Endothelial cell of umbilical vein (primary cell): ENCODE data around the gene HPS4. TPM values are rescaled to one million over a fixed set of nuclear protein-coding genes. Genes with fewer than 3 reads are reported as not detected.

ENCODE experiments used
- BruUV-seq: library from RNA; stranded (reverse); fragments of 400-500 nt; replicated peaks from 2 replicates; lab custom pipeline; 2021; lab: Mats Ljungman, UMichigan
- CTCF ChIA-PET: fragments of 300-600, 350-600 bp; sonication (Branson Sonifier 250); formaldehyde crosslinking; loops from one replicate; lab custom pipeline; 2021; ENCODE audit warnings: antibody characterized with exemption, inconsistent platforms; lab: Charles Lee
- POLR2A ChIA-PET: fragments of 300-600, 350-600 bp; sonication (Branson Sonifier 250); formaldehyde crosslinking; loops from one replicate; lab custom pipeline; 2021; ENCODE audit warnings: antibody characterized with exemption, inconsistent platforms; lab: Charles Lee
- DNase-seq: peaks from one replicate; pipeline ENCODE4 v3.0.0-alpha.2; 2011; ENCODE audit warnings: low read depth, low spot score
- FAIRE-seq: peaks from 2 replicates; lab custom pipeline; 2011; peaks lifted over from hg19 to GRCh38; lab: Jason Lieb, UNC
- H2AFZ ChIP-seq: 2 replicates; pipeline ENCODE4 v1.6.0; 2012; ENCODE audit warnings: low read depth, low read length, control low read depth, inconsistent platforms
- H3K27ac ChIP-seq: 2 replicates; pipeline ENCODE4 v1.5.1; 2011; ENCODE audit warnings: low read depth, mild to moderate bottlenecking, control low read depth, low read length, moderate library complexity; ENCODE audit not compliant: insufficient read depth
- H3K27me3 ChIP-seq, 2 experiments: 2 replicates each; pipeline versions ENCODE4 v1.6.0 to v1.6.1; 2011; ENCODE audit warnings: low read length in 2 of 2, mixed read lengths in 1 of 2; ENCODE audit not compliant: control insufficient read depth in 2 of 2, insufficient read depth in 2 of 2
- H3K36me3 ChIP-seq, 2 experiments: 2 replicates in 1 of 2; 3 replicates in 1 of 2; pipeline ENCODE4 v1.5.1; 2011; ENCODE audit warnings: low read length in 2 of 2, mild to moderate bottlenecking in 1 of 2, moderate library complexity in 1 of 2; ENCODE audit not compliant: control insufficient read depth in 2 of 2, insufficient read depth in 2 of 2; ENCODE audit errors: extremely low read depth in 1 of 2
- H3K4me1 ChIP-seq: 3 replicates; pipeline ENCODE4 v1.5.1; 2011; ENCODE audit warnings: mild to moderate bottlenecking, low read length; ENCODE audit not compliant: control insufficient read depth, insufficient read depth; ENCODE audit errors: extremely low read depth
- H3K4me2 ChIP-seq: 2 replicates; pipeline ENCODE4 v1.6.1; 2011; ENCODE audit warnings: low read length, control low read depth, mixed read lengths; ENCODE audit not compliant: insufficient read depth
- H3K4me3 ChIP-seq, 3 experiments: fragments of 200-600 bp in 1 of 3; sonication (generic), shearing (Covaris generic) in 1 of 3; replicated peaks in 1 of 3; 2 replicates each; pipeline ENCODE4 v1.5.1; 2011 to 2016; ENCODE audit warnings: control low read depth in 3 of 3, low read length in 3 of 3, mild to moderate bottlenecking in 2 of 3, inconsistent platforms in 1 of 3, low read depth in 1 of 3, moderate library complexity in 1 of 3; ENCODE audit not compliant: insufficient read depth in 1 of 3
- H3K79me2 ChIP-seq: 2 replicates; pipeline ENCODE4 v1.6.0; 2012; ENCODE audit warnings: low read length, inconsistent platforms; ENCODE audit not compliant: control insufficient read depth, insufficient read depth
- H3K9ac ChIP-seq: replicated peaks from 2 replicates; pipeline ENCODE3; 2011; ENCODE audit warnings: low read length, control low read depth; ENCODE audit not compliant: insufficient read depth; ENCODE audit errors: extremely low read depth
- H3K9me1 ChIP-seq: replicated peaks from 3 replicates; pipeline ENCODE4 v1.6.0; 2011; ENCODE audit warnings: mild to moderate bottlenecking, low read length; ENCODE audit not compliant: control insufficient read depth, insufficient read depth; ENCODE audit errors: extremely low read depth
- H3K9me3 ChIP-seq: replicated peaks from 2 replicates; pipeline ENCODE4 v1.5.1; 2012; ENCODE audit warnings: low read length, inconsistent platforms; ENCODE audit not compliant: control insufficient read depth, insufficient read depth
- H4K20me1 ChIP-seq: replicated peaks from 2 replicates; pipeline ENCODE3; 2011; ENCODE audit warnings: mild to moderate bottlenecking, low read length; ENCODE audit not compliant: control insufficient read depth, insufficient read depth; ENCODE audit errors: extremely low read depth
- FOS ChIP-seq: IDR thresholded peaks from 2 replicates; pipeline ENCODE4 v1.6.1; 2011; ENCODE audit warnings: mild to moderate bottlenecking, low read length, moderate library complexity, borderline replicate concordance; ENCODE audit not compliant: insufficient read depth
- GATA2 ChIP-seq: IDR thresholded peaks from 2 replicates; pipeline ENCODE4 v1.7.0; 2011; ENCODE audit warnings: low read depth, mild to moderate bottlenecking, moderate library complexity, mixed read lengths, low read length; ENCODE audit not compliant: insufficient read length, insufficient read depth
- MAX ChIP-seq: IDR thresholded peaks from 2 replicates; pipeline ENCODE4 v1.6.1; 2011; ENCODE audit not compliant: insufficient read depth, insufficient read length
- MYC ChIP-seq: IDR thresholded peaks from one replicate; pipeline ENCODE4 v1.6.1; 2011; ENCODE audit warnings: mild to moderate bottlenecking, low read depth, low read length
- POLR2A ChIP-seq: IDR thresholded peaks from 2 replicates; pipeline ENCODE4 v1.6.1; 2012; ENCODE audit warnings: low read depth, mild to moderate bottlenecking, control low read depth, low read length
- POLR2AphosphoS5 ChIP-seq: IDR thresholded peaks from 2 replicates; pipeline ENCODE4 v1.6.1; 2012; ENCODE audit warnings: low read depth, mild to moderate bottlenecking, control low read depth, low read length, moderate library complexity; ENCODE audit not compliant: insufficient read depth
- dilution Hi-C: fragments of 300-500 bp; cut with MboI; formaldehyde crosslinking; loops from one replicate; pipeline ENCODE4 v1.15.0; 2019; ENCODE audit warnings: low sequenced_read_pairs; ENCODE audit not compliant: extremely low pct_ligation_motif_present
- intact Hi-C: fragments of 100-400 bp; cut with micrococcal nuclease; formaldehyde crosslinking; loops from one replicate; pipeline ENCODE4 v1.10.0; 2022
- polyA plus RNA-seq, 4 experiments: library from polyadenylated mRNA; depleted of rRNA in 3 of 4; stranded (reverse) in 3 of 4; unstranded in 1 of 4; fragments of >200 nt; gene quantifications; 2 replicates each; pipeline versions ENCODE4 v1.2.1 to v1.2.3, GENCODE V29; 2011 to 2012; ENCODE audit warnings: missing spikeins in 1 of 4
- total RNA-seq: library from RNA; stranded (reverse); gene quantifications from 2 replicates; pipeline ENCODE4 v1.2.3, GENCODE V29; 2021

Gene HPS4
- total and polyA plus RNA-seq, 2 donors (not counting 3 experiments of a cell fraction or from before 2014, with no cell fraction given): 28.4 to 29.7 TPM

- peak overlapping the region; percentile 32 for H3K27ac ChIP-seq
- TF ChIP-seq MYC: no peak
- TF ChIP-seq GATA2: no peak
- no peak for TF ChIP-seq MAX
- TF ChIP-seq POLR2AphosphoS5: peak; percentile 34
- H4K20me1 ChIP-seq: no peaks in the 10 kb centered on the region
- peaks cover 13% of the 10 kb centered on the region for H3K4me1 ChIP-seq
- DNase-seq: peak; percentile 50
- H2AFZ ChIP-seq: no peak overlapping the region
- intact Hi-C loops: loop anchor here (5.0 kb wide), 1 partner anchor 37 kb away; the partner anchor contains the start of gene ASPHD2
- no peak overlapping the region for H3K9ac ChIP-seq
- dilution Hi-C loops: no loop called here
- H3K4me2 ChIP-seq: no peak overlapping the region
- no peaks in the 10 kb centered on the region for H3K27me3 ChIP-seq
- FAIRE-seq: peak; percentile 73
- no peaks in the 10 kb centered on the region for H3K79me2 ChIP-seq
- ChIA-PET POLR2A (interaction anchor here (0.6 kb wide), 1 partner anchor 37 kb away, joined by 5 read pairs; no protein-coding TSS in a partner anchor), CTCF (interaction anchor here (0.9 to 10.0 kb wide), 3 partner anchors 15 to 98 kb away, joined by 3 to 148 read pairs (median 76); no protein-coding TSS in a partner anchor)
- no peaks in the 10 kb centered on the region for H3K9me3 ChIP-seq
- H3K4me3 ChIP-seq: no peak overlapping the region
- no peaks in the 10 kb centered on the region for H3K9me1 ChIP-seq
- no TSS peak for BruUV-seq
- peaks cover 16 to 27% of the 10 kb centered on the region in 2 experiments for H3K36me3 ChIP-seq
Observed at GRCh38 chr22:26464312-26464711, 19.3 kb downstream of the HPS4 start.

GRCh38 chr22:26463688-26464087, 19.9 kb downstream of the HPS4 start:
- Histone ChIP-seq H3K4me3 (no peak overlapping the region), H3K4me1 (peaks cover 13% of the 10 kb centered on the region), H3K9me1 (no peaks in the 10 kb centered on the region), H3K27me3 (no peaks in the 10 kb centered on the region), H3K4me2 (no peak overlapping the region), H2AFZ (no peak overlapping the region), H3K9ac (no peak overlapping the region), H3K79me2 (no peaks in the 10 kb centered on the region), H3K9me3 (no peaks in the 10 kb centered on the region), H3K27ac (peak overlapping the region; percentile 32), H4K20me1 (no peaks in the 10 kb centered on the region), H3K36me3 (peaks cover 14 to 27% of the 10 kb centered on the region in 2 experiments)
- ChIA-PET POLR2A (no interaction called here), CTCF (interaction anchor here (1.3 to 10.0 kb wide), 4 partner anchors 24 to 202 kb away, joined by 3 to 148 read pairs (median 40); no protein-coding TSS in a partner anchor)
- no peak for TF ChIP-seq POLR2AphosphoS5
- no peak for TF ChIP-seq FOS
- no peak for TF ChIP-seq POLR2A
- dilution Hi-C loops: no loop called here
- no TSS peak for BruUV-seq
- no peak for DNase-seq
- no peak for FAIRE-seq
- intact Hi-C loops: loop anchor here (5.0 kb wide), 1 partner anchor 36 kb away; the partner anchor contains the start of gene ASPHD2
